ENCODE results near the gene SLC35B1. TPM values are rescaled to one million over a fixed set of nuclear protein-coding genes. Genes with fewer than 3 reads are reported as not detected.
"Not testable (repeated sequence)": the region's sequence is repeated elsewhere in the genome, so short reads cannot be mapped to it uniquely, and the experiment has no call there.

The SLC35B1 gene
- total RNA-seq, 1 donor from 2014 or later = 45.2 TPM

GRCh38 chr17:49680314-49680713 lies 27.4 kb downstream of the SLC35B1 start:
- TF ChIP-seq CTCF (IDR thresholded peaks at IDR 0.05) = no peak
- H3K9me3 Mint-ChIP-seq (ENCODE audit: low read depth) = no peaks in the 10 kb centered on the region
- H3K27ac Mint-ChIP-seq (ENCODE audit: unreplicated experiment) = no peak overlapping the region
- no peak for DNase-seq (ENCODE audit: low spot score)
- H3K4me3 Mint-ChIP-seq (ENCODE audit: unreplicated experiment) = no peak overlapping the region
- H3K4me1 Mint-ChIP-seq (ENCODE audit: low read depth) = peaks cover 22% of the 10 kb centered on the region
- H3K36me3 Mint-ChIP-seq (ENCODE audit: low read depth) = peaks cover under 1% of the 10 kb centered on the region
- H3K27me3 Mint-ChIP-seq (ENCODE audit: low read depth) = no peaks in the 10 kb centered on the region

GRCh38 chr17:49677933-49678847 lies 29.6 kb downstream of the SLC35B1 start, which contains the start of gene SPOP:
TSS of gene SPOP (minus strand) at chr17:49678097. CDS start at chr17:49622810, 55,287 bp downstream.
- DNase-seq (ENCODE audit: low spot score) = peak; percentile 100
- no peak for TF ChIP-seq CTCF (IDR thresholded peaks at IDR 0.05)
- Mint-ChIP-seq H3K9me3 (ENCODE audit: low read depth) (no peaks in the 10 kb centered on the region), H3K4me1 (ENCODE audit: low read depth) (peaks cover 37% of the 10 kb centered on the region), H3K27me3 (ENCODE audit: low read depth) (no peaks in the 10 kb centered on the region), H3K27ac (ENCODE audit: unreplicated experiment) (peak within 1 kb of the TSS; percentile 99), H3K36me3 (ENCODE audit: low read depth) (peaks cover 7% of the 10 kb centered on the region), H3K4me3 (ENCODE audit: unreplicated experiment) (peak within 1 kb of the TSS; percentile 97)

- TF ChIP-seq CTCF (IDR thresholded peaks at IDR 0.05) = peak; percentile 33
- Mint-ChIP-seq H3K9me3 (ENCODE audit: low read depth) (no peaks in the 10 kb centered on the region), H3K36me3 (ENCODE audit: low read depth) (peaks cover 7% of the 10 kb centered on the region), H3K4me1 (ENCODE audit: low read depth) (peaks cover 37% of the 10 kb centered on the region), H3K27me3 (ENCODE audit: low read depth) (no peaks in the 10 kb centered on the region), H3K27ac (ENCODE audit: unreplicated experiment) (peak overlapping the region; percentile 99), H3K4me3 (ENCODE audit: unreplicated experiment) (peak overlapping the region; percentile 97)
- DNase-seq (ENCODE audit: low spot score) = peak; percentile 99
Measured at GRCh38 chr17:49677134-49677932, 30.4 kb downstream of the SLC35B1 start.

- Mint-ChIP-seq H3K4me1 (ENCODE audit: low read depth) (peaks cover 39% of the 10 kb centered on the region), H3K27ac (ENCODE audit: unreplicated experiment) (peak overlapping the region; percentile 99), H3K36me3 (ENCODE audit: low read depth) (peaks cover 7% of the 10 kb centered on the region), H3K9me3 (ENCODE audit: low read depth) (no peaks in the 10 kb centered on the region), H3K4me3 (ENCODE audit: unreplicated experiment) (peak overlapping the region; percentile 97), H3K27me3 (ENCODE audit: low read depth) (no peaks in the 10 kb centered on the region)
- no peak for TF ChIP-seq CTCF (IDR thresholded peaks at IDR 0.05)
- DNase-seq (ENCODE audit: low spot score) = no peak
Measured at GRCh38 chr17:49676276-49676868, 31.4 kb downstream of the SLC35B1 start.

GRCh38 chr17:49674507-49674906 lies 33.3 kb downstream of the SLC35B1 start:
- TF ChIP-seq CTCF (IDR thresholded peaks at IDR 0.05) = no peak
- Mint-ChIP-seq H3K27ac (ENCODE audit: unreplicated experiment) (no peak overlapping the region), H3K27me3 (ENCODE audit: low read depth) (no peaks in the 10 kb centered on the region), H3K9me3 (ENCODE audit: low read depth) (no peaks in the 10 kb centered on the region), H3K4me3 (ENCODE audit: unreplicated experiment) (no peak overlapping the region), H3K36me3 (ENCODE audit: low read depth) (peaks cover 7% of the 10 kb centered on the region), H3K4me1 (ENCODE audit: low read depth) (peaks cover 54% of the 10 kb centered on the region)
- no peak for DNase-seq (ENCODE audit: low spot score)

- H3K36me3 Mint-ChIP-seq (ENCODE audit: low read depth) = not testable (repeated sequence)
- DNase-seq (ENCODE audit: low spot score) = peak; percentile 12
Measured at GRCh38 chr17:49673679-49674078, 34.1 kb downstream of the SLC35B1 start.

More at GRCh38 chr17:49673679-49674078, 34.1 kb downstream of the SLC35B1 start:
- peaks cover 54% of the 10 kb centered on the region for H3K4me1 Mint-ChIP-seq (ENCODE audit: low read depth)
- H3K9me3 Mint-ChIP-seq (ENCODE audit: low read depth); H3K27me3 Mint-ChIP-seq (ENCODE audit: low read depth); H3K4me3 Mint-ChIP-seq (ENCODE audit: unreplicated experiment); H3K27ac Mint-ChIP-seq (ENCODE audit: unreplicated experiment): not testable (repeated sequence)

Data from chondrocyte (in vitro differentiated cells).